A549 (cell line): ENCODE results near the gene RPL29.

Experiments used
- CHD2 ChIP-seq: fragments of 150-350 bp; IDR thresholded peaks from 2 replicates; pipeline ENCODE4 v1.6.1; 2014; ENCODE audit warnings: low read length; ENCODE audit not compliant: partially characterized antibody
- EP300 ChIP-seq, 2 experiments: fragments of >200 bp; sonication (Bioruptor Twin); formaldehyde crosslinking; IDR thresholded peaks; 2 replicates in 1 of 2; 3 replicates in 1 of 2; pipeline ENCODE4 v1.6.1; 2016 to 2017
- POLR2A ChIP-seq: IDR thresholded peaks from 2 replicates; pipeline ENCODE4 v1.6.1; 2012; ENCODE audit warnings: mild to moderate bottlenecking, low read length
- RFX5 ChIP-seq: fragments of 450-650 bp; IDR thresholded peaks from 2 replicates; pipeline ENCODE4 v1.7.1; 2014; ENCODE audit warnings: antibody characterized with exemption, mild to moderate bottlenecking, moderate library complexity
- ZNF302 ChIP-seq: fragments of 250-450 bp; sonication (Bioruptor Pico); IDR thresholded peaks from 2 replicates; pipeline ENCODE4 v1.9.0; 2021; ENCODE audit warnings: inconsistent platforms, mild to moderate bottlenecking, moderate library complexity
- TF ChIP-seq, protein P1 (sequence below): fragments of 450-650 bp; IDR thresholded peaks from 2 replicates; pipeline ENCODE4 v1.6.1; 2014; ENCODE audit warnings: antibody characterized with exemption
- TF ChIP-seq, protein P2 (sequence below): fragments of >200 bp; sonication (Bioruptor Twin); formaldehyde crosslinking; IDR thresholded peaks from 3 replicates; pipeline ENCODE4 v1.5.1; 2016

DNA sequence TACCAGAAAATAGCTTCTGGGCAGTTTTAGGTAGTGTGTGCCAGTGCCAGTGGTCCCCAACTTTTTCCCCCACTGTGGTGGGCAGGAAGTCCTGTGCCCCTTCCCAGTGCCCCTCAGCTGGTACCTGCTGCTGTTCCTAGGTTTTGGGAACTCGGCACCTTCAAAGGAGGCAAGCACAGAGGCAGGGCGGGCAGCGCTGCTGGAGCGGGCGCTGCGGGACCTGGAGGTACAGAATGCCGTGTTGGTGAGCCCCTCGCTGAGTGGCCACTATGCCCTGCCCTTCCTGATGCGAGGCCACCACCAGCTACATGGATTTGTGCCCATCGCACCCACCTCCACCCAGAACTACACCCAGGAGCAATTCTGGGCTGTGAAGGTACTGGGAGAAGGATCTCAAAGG, 15.4 kb downstream of the RPL29 start:
- TF ChIP-seq RFX5 (no peak), EP300 (IDR thresholded peaks at IDR 0.05) (no peak), POLR2A (no peak), CHD2 (no peak), ZNF302 (CRISPR knock-in tag) (no peak)
- TF ChIP-seq, protein P1, sequence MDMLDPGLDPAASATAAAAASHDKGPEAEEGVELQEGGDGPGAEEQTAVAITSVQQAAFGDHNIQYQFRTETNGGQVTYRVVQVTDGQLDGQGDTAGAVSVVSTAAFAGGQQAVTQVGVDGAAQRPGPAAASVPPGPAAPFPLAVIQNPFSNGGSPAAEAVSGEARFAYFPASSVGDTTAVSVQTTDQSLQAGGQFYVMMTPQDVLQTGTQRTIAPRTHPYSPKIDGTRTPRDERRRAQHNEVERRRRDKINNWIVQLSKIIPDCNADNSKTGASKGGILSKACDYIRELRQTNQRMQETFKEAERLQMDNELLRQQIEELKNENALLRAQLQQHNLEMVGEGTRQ = no peak
- TF ChIP-seq, protein P2, sequence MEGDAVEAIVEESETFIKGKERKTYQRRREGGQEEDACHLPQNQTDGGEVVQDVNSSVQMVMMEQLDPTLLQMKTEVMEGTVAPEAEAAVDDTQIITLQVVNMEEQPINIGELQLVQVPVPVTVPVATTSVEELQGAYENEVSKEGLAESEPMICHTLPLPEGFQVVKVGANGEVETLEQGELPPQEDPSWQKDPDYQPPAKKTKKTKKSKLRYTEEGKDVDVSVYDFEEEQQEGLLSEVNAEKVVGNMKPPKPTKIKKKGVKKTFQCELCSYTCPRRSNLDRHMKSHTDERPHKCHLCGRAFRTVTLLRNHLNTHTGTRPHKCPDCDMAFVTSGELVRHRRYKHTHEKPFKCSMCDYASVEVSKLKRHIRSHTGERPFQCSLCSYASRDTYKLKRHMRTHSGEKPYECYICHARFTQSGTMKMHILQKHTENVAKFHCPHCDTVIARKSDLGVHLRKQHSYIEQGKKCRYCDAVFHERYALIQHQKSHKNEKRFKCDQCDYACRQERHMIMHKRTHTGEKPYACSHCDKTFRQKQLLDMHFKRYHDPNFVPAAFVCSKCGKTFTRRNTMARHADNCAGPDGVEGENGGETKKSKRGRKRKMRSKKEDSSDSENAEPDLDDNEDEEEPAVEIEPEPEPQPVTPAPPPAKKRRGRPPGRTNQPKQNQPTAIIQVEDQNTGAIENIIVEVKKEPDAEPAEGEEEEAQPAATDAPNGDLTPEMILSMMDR = no peak
